GM19238 (cell line): ENCODE measurements around the gene MLLT1.

ENCODE experiments used
- DNase-seq: peaks from one replicate; pipeline ENCODE4 v3.0.0; 2011; ENCODE audit warnings: low spot score; ENCODE audit not compliant: insufficient read length

The MLLT1 gene

GRCh38 chr19:6259312-6259861 lies 20.4 kb downstream of the MLLT1 start:
- DNase-seq = no peak

- DNase-seq = no peak
Observed at GRCh38 chr19:6258812-6259311, 20.9 kb downstream of the MLLT1 start.

- no peak for DNase-seq
Observed at GRCh38 chr19:6253954-6254733, 25.6 kb downstream of the MLLT1 start.

- DNase-seq = no peak
Observed at GRCh38 chr19:6252066-6252465, 27.7 kb downstream of the MLLT1 start.

- DNase-seq = no peak
Observed at GRCh38 chr19:6250909-6251308, 28.9 kb downstream of the MLLT1 start.

DNA sequence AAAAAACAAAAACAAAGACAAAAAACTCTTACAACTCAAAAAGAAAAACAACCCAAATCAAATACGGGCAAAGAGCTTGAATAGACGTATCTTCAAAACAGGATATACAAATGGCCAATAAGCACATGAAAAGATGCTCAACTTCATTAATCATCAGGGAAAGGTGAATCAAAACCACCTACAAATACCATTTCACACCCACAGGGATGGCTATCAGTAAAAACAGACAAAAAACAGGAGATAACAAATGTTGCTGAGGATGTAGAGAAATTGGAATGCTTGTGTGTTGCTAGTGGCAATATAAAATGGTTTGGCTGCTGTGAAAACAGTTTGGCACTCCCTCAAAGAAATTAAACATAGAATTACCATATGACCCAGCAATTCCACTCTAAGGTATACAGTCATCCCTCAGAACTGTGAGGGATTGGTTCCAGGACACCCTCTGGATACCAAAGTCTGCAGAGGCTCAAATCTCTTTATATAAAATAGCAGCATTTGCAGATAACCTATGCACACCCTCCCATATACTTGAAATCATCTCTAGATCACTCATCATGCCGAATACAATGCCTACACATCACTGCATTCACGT lies 29.7 kb downstream of the MLLT1 start:
- no peak for DNase-seq

GRCh38 chr19:6249296-6249695 lies 30.5 kb downstream of the MLLT1 start:
- no peak for DNase-seq

- no peak for DNase-seq
Observed at GRCh38 chr19:6248844-6249243, 30.9 kb downstream of the MLLT1 start.

DNA sequence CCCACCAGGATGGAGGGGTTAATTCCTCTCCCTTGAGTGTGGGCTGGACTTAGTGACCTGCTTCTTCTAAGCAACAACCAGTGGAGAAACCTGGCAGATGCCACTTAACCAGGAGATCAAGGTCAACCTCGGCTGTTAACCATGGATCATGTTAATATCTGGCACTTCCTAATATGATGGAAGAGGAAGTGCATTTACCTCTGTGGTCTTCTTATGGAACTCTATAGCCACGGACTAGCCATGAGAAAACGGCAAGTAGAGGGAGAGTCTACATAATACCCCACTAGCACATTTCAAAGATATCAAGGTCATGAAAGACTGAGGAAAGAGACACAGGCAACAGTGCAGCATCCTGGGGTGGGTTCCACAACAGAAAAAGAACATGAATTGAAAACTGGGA lies 31.4 kb downstream of the MLLT1 start:
- DNase-seq = no peak

GRCh38 chr19:6247007-6247288 lies 32.8 kb downstream of the MLLT1 start:
- DNase-seq = no peak

DNA sequence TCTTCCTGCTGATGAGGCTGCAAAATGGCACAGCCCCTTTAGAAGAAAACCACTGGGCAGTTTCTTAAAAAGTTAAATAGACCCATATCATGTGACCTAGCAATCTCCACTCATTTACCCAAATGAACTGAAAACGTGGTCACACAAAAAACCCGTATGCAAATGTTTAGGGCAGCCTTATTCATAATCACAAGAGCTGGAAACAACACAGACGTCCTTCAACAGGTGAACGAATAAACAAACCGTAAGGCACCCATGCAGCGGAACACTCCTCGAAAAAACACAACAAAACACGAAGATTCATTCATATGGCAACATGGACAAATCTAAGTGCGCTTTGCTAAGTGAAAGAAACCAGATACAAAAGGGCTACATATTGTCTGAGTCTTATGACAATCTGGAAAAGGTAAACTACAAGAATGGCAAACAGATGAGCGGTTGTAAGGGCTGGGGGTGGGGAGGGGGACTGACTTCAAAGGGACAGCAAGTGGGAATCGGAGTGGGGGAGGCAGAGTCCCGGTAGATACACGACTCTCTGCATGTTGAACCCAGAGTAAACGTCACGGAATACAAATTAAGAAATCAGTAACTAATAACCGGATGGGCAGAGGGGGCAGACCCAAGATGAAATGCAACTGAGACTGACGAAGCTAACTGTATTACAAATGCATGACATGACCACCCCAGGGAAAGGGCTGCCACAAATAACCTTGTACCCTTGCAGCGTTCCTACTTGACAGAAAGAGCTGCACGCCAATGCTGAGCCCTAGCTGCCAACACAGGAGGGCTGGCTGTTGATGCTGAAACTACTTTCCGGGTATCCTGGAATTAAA lies 33.4 kb downstream of the MLLT1 start:
- DNase-seq = no peak

GRCh38 chr19:6242677-6243076 lies 37.1 kb downstream of the MLLT1 start:
- DNase-seq = no peak

DNA sequence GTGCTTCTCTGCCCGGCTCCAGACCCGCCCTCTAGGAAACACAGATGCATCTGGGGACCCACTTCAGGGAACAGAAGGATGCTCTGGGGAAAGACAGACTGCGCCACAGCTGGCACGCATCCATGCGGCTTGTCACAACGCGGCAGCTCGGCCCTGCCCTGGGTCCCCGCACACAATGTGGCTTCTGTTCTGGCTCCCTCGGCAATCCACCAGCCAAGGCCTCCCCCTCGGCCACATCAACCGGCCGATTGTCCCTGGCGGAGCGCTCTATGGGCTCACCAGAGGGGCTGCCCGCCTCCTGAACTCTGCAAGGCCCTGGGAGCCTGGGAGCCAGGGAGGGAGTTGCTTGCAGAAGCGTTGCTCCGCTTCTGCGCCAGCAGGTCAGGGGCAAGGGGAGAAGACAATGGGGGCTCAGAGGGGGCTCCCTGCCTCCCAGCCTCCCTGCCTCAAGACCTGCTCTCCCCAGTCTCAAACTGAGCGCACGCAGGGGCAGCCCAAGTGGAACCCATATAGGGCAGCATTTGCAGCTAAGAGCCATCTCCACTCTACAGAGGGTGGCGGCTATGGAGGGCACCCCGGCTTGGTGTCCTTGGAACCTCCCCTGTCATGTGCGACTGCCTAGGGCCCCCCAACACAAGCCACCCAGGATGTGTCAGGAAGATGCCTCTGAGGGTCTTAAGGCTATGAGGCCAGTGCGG lies 37.9 kb downstream of the MLLT1 start:
- DNase-seq = no peak

DNA sequence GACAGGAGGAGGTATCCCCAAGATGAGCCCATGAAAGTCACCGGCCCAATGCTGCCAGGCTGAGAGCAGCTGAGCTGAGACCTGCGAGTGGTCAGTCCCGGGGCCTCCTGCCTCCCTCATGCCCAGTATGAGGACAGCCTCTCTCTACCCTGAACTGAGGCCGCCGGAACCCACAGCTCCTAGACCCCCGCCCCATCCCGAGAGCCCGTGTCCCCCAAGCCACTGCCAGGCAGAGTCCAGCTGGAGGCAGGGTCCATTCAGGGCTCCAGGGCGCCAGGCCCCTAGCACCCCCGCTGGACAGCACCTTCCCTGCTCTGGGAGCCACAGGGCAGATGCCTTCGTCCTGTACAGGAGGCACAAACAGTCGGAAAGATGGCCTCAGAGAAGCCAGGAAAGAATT lies 38.7 kb downstream of the MLLT1 start:
- no peak for DNase-seq

DNA sequence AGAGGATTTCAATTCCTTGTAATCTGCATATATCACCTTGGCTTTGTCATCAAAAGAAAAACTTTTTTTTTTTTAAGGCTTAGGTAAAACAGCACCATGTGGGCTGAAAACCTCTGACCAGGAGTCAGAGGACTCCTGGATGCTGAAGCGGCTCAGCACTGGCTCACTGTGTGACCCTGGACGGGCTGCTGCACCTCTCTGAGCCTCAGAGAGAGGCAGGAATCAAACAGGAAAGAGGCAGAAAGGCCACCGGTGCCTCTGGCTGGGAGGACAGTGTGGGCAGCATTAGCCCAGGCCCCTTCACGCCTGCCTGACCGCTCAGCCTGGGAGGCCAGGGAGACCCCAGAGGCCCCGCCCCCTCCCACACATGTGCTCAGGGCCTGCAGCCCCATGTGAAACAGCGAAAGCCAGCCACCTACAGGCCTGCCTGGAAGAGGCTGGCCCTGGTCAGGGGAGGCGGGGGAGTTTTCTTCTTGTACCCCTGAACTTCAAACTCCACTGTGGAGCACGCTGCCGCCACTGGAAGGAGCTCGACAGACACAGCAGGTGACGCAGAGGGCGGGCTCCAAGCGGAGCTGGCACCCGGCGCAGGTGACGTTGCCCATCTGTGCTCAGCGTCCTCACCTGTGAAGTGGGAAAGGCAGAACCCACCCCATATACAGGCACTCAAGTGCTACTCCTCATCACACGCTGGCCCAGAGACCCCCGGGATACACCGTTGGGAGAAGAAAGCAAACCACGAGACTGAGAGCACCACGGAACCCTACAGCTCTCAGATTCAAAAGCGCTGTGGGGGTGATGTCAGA lies 39.7 kb downstream of the MLLT1 start:
- no peak for DNase-seq

- DNase-seq = no peak
Observed at GRCh38 chr19:6239401-6239844, 40.4 kb downstream of the MLLT1 start.

GRCh38 chr19:6238643-6239281 lies 41.0 kb downstream of the MLLT1 start:
- DNase-seq = no peak

GRCh38 chr19:6238256-6238642 lies 41.5 kb downstream of the MLLT1 start:
- no peak for DNase-seq

DNA sequence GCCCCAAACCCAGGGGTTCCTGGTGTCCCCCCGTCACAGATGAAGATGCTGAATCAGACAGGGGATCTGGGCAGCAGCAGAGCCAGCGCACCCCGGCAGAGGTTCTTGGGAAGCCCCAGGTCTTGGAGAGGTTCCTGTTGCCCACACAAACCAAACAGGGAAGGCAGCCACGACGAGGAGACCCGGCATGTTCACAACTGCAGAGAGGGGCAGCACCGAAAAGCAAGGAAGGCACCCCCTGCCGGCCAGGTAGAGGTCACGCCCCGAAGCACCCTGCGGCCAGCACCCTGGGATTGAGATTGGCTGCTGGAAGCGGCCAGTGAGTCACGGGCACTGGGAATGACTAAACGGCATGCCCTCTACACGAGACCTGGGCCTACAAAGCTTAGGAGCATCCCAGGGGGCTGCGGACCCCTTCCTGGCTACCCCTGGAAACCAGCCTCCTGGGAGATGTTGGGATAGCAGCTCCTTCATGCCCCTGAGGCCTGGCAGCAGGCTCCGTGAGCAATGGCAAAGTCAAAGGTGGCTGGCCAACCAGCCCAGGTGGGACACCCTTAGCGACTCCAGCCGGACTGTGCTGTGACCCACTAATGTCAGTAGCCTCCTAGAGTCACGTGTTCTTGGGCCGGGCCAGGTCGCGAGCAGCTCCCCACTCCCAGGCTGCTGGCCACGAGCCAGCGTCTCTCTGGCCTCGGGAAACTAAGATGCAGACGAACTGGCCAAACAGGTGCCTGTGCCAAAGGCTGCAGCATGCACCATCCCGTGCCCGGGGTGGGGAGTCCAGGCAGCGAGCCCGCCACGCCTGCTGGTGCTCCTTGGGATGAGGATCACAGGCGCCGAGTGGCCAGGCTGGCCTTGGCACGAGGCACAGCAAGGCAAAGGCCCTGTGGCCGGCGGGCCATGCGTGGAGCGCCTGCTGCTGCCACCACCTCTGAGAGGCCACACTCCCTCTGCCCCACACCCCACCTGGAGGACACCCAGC lies 43.2 kb downstream of the MLLT1 start:
- DNase-seq = no peak
